ENCODE measurements around the gene HOXD10. TPM values are rescaled to one million over a fixed set of nuclear protein-coding genes. Genes with fewer than 3 reads are reported as not detected.

The HOXD10 gene
- total RNA-seq, 2 experiments from 2014 or later, result not detected

DNA sequence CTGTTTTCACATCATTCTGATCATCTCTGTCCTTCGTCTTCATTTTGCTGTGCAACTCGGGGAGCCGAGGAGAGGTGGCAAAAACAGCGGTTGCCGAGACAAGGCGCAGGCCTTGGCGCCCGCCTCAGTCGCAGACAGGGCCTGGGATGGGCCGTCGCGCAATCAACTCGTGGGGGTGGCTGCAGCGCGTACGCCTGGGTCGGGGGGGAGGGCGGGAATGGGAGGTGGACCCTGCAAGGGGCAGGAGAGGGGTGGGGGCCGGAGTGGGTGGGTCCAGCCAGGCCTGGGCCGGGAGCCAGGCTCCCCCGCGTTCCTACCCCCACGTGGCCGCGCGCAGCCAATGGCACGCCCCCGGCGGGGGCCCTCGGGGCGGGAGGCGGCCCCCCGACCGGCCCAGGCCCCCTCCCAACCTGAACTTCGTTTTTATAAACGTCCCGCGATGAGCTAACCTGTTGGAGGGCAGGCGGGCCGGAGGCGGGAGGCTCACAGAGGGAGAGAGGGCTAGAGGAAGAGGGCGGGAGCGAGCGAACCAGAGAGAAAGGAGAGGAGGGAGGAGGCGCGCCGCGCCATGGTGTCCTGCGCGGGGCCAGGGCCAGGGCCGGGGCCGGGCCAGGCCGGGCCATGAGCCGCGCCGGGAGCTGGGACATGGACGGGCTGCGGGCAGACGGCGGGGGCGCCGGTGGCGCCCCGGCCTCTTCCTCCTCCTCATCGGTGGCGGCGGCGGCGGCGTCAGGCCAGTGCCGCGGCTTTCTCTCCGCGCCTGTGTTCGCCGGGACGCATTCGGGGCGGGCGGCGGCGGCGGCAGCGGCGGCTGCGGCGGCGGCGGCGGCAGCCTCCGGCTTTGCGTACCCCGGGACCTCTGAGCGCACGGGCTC is 24.1 kb upstream of the HOXD10 start, which contains the start of gene HOXD13:
TSS of gene HOXD13 (plus strand) at position 452 of the 875 bp plus-strand sequence. CDS start at position 622, 170 bp downstream.
- H3K9me2 ChIP-seq (ENCODE audit: insufficient read depth, low read length), result no peaks in the 10 kb centered on the region
- H3K4me1 ChIP-seq (ENCODE audit: insufficient read depth, low read length, poor library complexity, severe bottlenecking), result peaks cover 11% of the 10 kb centered on the region
- H4K20me1 ChIP-seq (ENCODE audit: insufficient read depth, low read length), result no peaks in the 10 kb centered on the region
- no peaks in the 10 kb centered on the region for H3K9me3 ChIP-seq (ENCODE audit: low read length)
- DNase-seq (ENCODE audit: low spot score), result no peak
- no peak within 1 kb of the TSS for H3K27ac ChIP-seq (ENCODE audit: low read depth, low read length, poor library complexity, severe bottlenecking)
- TF ChIP-seq, protein P1, sequence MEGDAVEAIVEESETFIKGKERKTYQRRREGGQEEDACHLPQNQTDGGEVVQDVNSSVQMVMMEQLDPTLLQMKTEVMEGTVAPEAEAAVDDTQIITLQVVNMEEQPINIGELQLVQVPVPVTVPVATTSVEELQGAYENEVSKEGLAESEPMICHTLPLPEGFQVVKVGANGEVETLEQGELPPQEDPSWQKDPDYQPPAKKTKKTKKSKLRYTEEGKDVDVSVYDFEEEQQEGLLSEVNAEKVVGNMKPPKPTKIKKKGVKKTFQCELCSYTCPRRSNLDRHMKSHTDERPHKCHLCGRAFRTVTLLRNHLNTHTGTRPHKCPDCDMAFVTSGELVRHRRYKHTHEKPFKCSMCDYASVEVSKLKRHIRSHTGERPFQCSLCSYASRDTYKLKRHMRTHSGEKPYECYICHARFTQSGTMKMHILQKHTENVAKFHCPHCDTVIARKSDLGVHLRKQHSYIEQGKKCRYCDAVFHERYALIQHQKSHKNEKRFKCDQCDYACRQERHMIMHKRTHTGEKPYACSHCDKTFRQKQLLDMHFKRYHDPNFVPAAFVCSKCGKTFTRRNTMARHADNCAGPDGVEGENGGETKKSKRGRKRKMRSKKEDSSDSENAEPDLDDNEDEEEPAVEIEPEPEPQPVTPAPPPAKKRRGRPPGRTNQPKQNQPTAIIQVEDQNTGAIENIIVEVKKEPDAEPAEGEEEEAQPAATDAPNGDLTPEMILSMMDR (conservative IDR thresholded peaks at IDR 0.05; ENCODE audit: low read length), result no peak
- TF ChIP-seq EZH2phosphoT487 (IDR thresholded peaks at IDR 0.05; ENCODE audit: borderline replicate concordance, low read depth, low read length), result no peak
- intact Hi-C loops (cut with micrococcal nuclease; ENCODE audit: unreplicated experiment), result no loop called here
- H3K4me2 ChIP-seq (ENCODE audit: low read length), result no peak within 1 kb of the TSS
- no peak within 1 kb of the TSS for H3K4me3 ChIP-seq (ENCODE audit: low read depth, low read length, poor library complexity, severe bottlenecking)
- BruUV-seq (replicated peaks), result no TSS peak
- ChIA-PET CTCF (ENCODE audit: unreplicated experiment) (no interaction called here), POLR2A (no interaction called here)
- H3K79me2 ChIP-seq (ENCODE audit: insufficient read depth, low read depth, low read length), result no peaks in the 10 kb centered on the region
- no peaks in the 10 kb centered on the region for H3K36me3 ChIP-seq (ENCODE audit: insufficient read depth, low read length)
- no peak within 1 kb of the TSS for H2AFZ ChIP-seq (ENCODE audit: low read length)

GRCh38 chr2:176093145-176093897 is 23.3 kb upstream of the HOXD10 start:
- Histone ChIP-seq H3K4me2 (ENCODE audit: low read length) (no peak overlapping the region), H3K9me3 (ENCODE audit: low read length) (no peaks in the 10 kb centered on the region), H3K36me3 (ENCODE audit: insufficient read depth, low read length) (no peaks in the 10 kb centered on the region), H3K4me1 (ENCODE audit: insufficient read depth, low read length, poor library complexity, severe bottlenecking) (peaks cover 14% of the 10 kb centered on the region), H3K79me2 (ENCODE audit: insufficient read depth, low read depth, low read length) (no peaks in the 10 kb centered on the region), H3K4me3 (ENCODE audit: low read depth, low read length, poor library complexity, severe bottlenecking) (no peak overlapping the region), H4K20me1 (ENCODE audit: insufficient read depth, low read length) (no peaks in the 10 kb centered on the region), H3K27ac (ENCODE audit: low read depth, low read length, poor library complexity, severe bottlenecking) (no peak overlapping the region), H2AFZ (ENCODE audit: low read length) (no peak overlapping the region), H3K9me2 (ENCODE audit: insufficient read depth, low read length) (no peaks in the 10 kb centered on the region)
- DNase-seq (ENCODE audit: low spot score), result no peak
- TF ChIP-seq, protein P1 (conservative IDR thresholded peaks at IDR 0.05; ENCODE audit: low read length), result no peak
- no peak for TF ChIP-seq EZH2phosphoT487 (IDR thresholded peaks at IDR 0.05; ENCODE audit: borderline replicate concordance, low read depth, low read length)
- ChIA-PET CTCF (ENCODE audit: unreplicated experiment) (no interaction called here), POLR2A (interaction anchor here (0.6 kb wide), 1 partner anchor 32 kb away, joined by 4 read pairs; no protein-coding TSS in a partner anchor)
- no TSS peak for BruUV-seq (replicated peaks)
- intact Hi-C loops (cut with micrococcal nuclease; ENCODE audit: unreplicated experiment), result no loop called here
